OCI-M2 (cell line): ENCODE data around the gene OR13F1.
"Not testable (repeated sequence)": the region's sequence is repeated elsewhere in the genome, so short reads cannot be mapped to it uniquely, and the experiment has no call there.

Experiments used
- DNase-seq: peaks from one replicate; lab custom pipeline; 2025; ENCODE audit not compliant: unreplicated experiment; lab: John Stamatoyannopoulos, UW

The OR13F1 gene

GRCh38 chr9:104503963-104504362 lies at the start of gene OR13F1:
Gene OR13F1 (plus strand): TSS chr9:104504263. CDS start chr9:104504263, 0 bp downstream.
- no peak for DNase-seq

- DNase-seq: no peak
Observed at GRCh38 chr9:104456831-104457230, 47.2 kb upstream of the OR13F1 start.

GRCh38 chr9:104463864-104464263 lies 40.2 kb upstream of the OR13F1 start:
- DNase-seq: no peak

GRCh38 chr9:104468261-104468660 lies 35.8 kb upstream of the OR13F1 start:
- DNase-seq: no peak

GRCh38 chr9:104482921-104483570 lies 21.0 kb upstream of the OR13F1 start:
- DNase-seq: no peak

GRCh38 chr9:104485014-104485413 lies 19.0 kb upstream of the OR13F1 start:
- DNase-seq: no peak

- DNase-seq: no peak
Observed at GRCh38 chr9:104494808-104495207, 9.3 kb upstream of the OR13F1 start.

- no peak for DNase-seq
Observed at GRCh38 chr9:104503440-104503839, 623 bp upstream of the OR13F1 start.

- no peak for DNase-seq
Observed at GRCh38 chr9:104506565-104506964, 2.5 kb downstream of the OR13F1 start.

- DNase-seq: no peak
Observed at GRCh38 chr9:104514901-104515300, 10.8 kb downstream of the OR13F1 start.

GRCh38 chr9:104520241-104520640 lies 16.2 kb downstream of the OR13F1 start:
- DNase-seq: not testable (repeated sequence)

- DNase-seq: no peak
Observed at GRCh38 chr9:104527109-104527508, 23.0 kb downstream of the OR13F1 start, which contains the start of gene OR13C4. Gene OR13C4 (minus strand): TSS chr9:104527209. CDS start chr9:104527209, 0 bp downstream.

- no peak for DNase-seq
Observed at GRCh38 chr9:104536756-104537155, 32.7 kb downstream of the OR13F1 start, which contains the start of gene OR13C3. Gene OR13C3 (minus strand): TSS chr9:104536856. CDS start chr9:104536723, 133 bp downstream.

- DNase-seq: no peak
Observed at GRCh38 chr9:104539275-104539674, 35.2 kb downstream of the OR13F1 start.

- DNase-seq: no peak
Observed at GRCh38 chr9:104544644-104545043, 40.6 kb downstream of the OR13F1 start.

- no peak for DNase-seq
Observed at GRCh38 chr9:104553261-104553660, 49.2 kb downstream of the OR13F1 start.
